Adrenal gland (tissue), 12 donors: Measurements from ENCODE around the gene SERINC2. TPM values are rescaled to one million over a fixed set of nuclear protein-coding genes. Genes with fewer than 3 reads are reported as not detected.

ENCODE experiments used
- DNase-seq, 7 donors: peaks; one replicate each; pipeline ENCODE4 v3.0.0-alpha.2; 2019 to 2020
- H3K27ac ChIP-seq, 5 donors: fragments of 200-600 bp; sonication (generic) in 4 of 5; 1 replicate in 3 of 5; 2 replicates in 2 of 5; pipeline versions ENCODE4 v1.5.1 to v1.8.0; 2016 to 2020; ENCODE audit warnings: mild to moderate bottlenecking in 1 of 5
- H3K27me3 ChIP-seq: fragments of 200-600 bp; 2 replicates; pipeline ENCODE4 v1.8.0; 2021
- H3K36me3 ChIP-seq, 2 donors: fragments of 200-600 bp; replicated peaks in 1 of 2; 1 replicate in 1 of 2; 2 replicates in 1 of 2; pipeline versions ENCODE4 v1.5.1 to v1.8.0; 2018 to 2022
- H3K4me1 ChIP-seq, 2 donors: fragments of 200-600 bp; replicated peaks in 1 of 2; 1 replicate in 1 of 2; 2 replicates in 1 of 2; pipeline versions ENCODE4 v1.5.1 to v1.8.0; 2018 to 2021
- H3K4me3 ChIP-seq, 4 donors: fragments of 200-600 bp; sonication (generic) in 3 of 4; one replicate each; pipeline ENCODE4 v1.5.1; 2016 to 2018
- H3K9me3 ChIP-seq, 3 donors: fragments of 200-600 bp; sonication (generic) in 1 of 3; replicated peaks in 1 of 3; 1 replicate in 2 of 3; 2 replicates in 1 of 3; pipeline versions ENCODE4 v1.5.1 to v1.8.0; 2016 to 2021
- CTCF ChIP-seq, 6 experiments: fragments of 450-650 bp in 4 of 6; fragments of 200-600 bp in 2 of 6; sonication (generic) in 1 of 6; IDR thresholded peaks; 1 replicate in 5 of 6; 2 replicates in 1 of 6; pipeline versions ENCODE4 v1.5.1 to v1.8.0; 2016 to 2021; ENCODE audit warnings: antibody characterized with exemption in 6 of 6, mild to moderate bottlenecking in 2 of 6, moderate library complexity in 1 of 6
- POLR2A ChIP-seq, 2 donors: fragments of 450-650 bp; IDR thresholded peaks; one replicate each; pipeline ENCODE4 v1.6.1; 2017; ENCODE audit warnings: antibody characterized with exemption in 2 of 2, mild to moderate bottlenecking in 2 of 2, moderate library complexity in 1 of 2
- WGBS, 4 donors: extraction: QIAGEN DNeasy Blood & Tissue Kit in 2 of 4; methylation state at CpG; one replicate each; pipeline versions ENCODE4 v1.1.5 to v1.1.7; 2013 to 2017; 5-methylcytosine and 5-hydroxymethylcytosine counted together
- intact Hi-C, 2 donors: fragments of 100-400 bp; cut with DNase I; formaldehyde crosslinking; loops; one replicate each; pipeline versions ENCODE4 v1.14.1 to v1.15.0; 2022 to 2023
- polyA plus RNA-seq, 3 donors: library from polyadenylated mRNA; stranded (reverse); fragments of 200-250 nt in 2 of 3; fragments of 350-450 nt in 1 of 3; fragmentation: Illumina TruSeq in 1 of 3; extraction: RNeasy Lipid Tissue Mini Kit (QIAGEN cat#74804) in 1 of 3; gene quantifications; one replicate each; pipeline ENCODE4 v1.2.3, GENCODE V29; 2013 to 2014
- total RNA-seq, 9 donors: library from RNA; depleted of rRNA in 4 of 9; stranded (reverse); fragments of >200 nt in 4 of 9; fragments of 120-200 nt in 1 of 9; fragmentation: NEBNext Ultra II Directional in 1 of 9; extraction: Animal tissue kit (Norgen Biotek cat#: 25700) in 1 of 9; gene quantifications; one replicate each; pipeline versions ENCODE4 v1.1.0 to v1.2.4, GENCODE V29; 2013 to 2023
- donor health status: healthy with polysubstance abuse.
- donor health status: Bipolar disorder and iron deficiency.
- donor health status: DM: yes; HTN: yes; CAD: no.
- donor health status: DM: no; HTN: no; CAD: no.
- donor health status: DM: no; HTN: no; CAD: no.
- donor health status: DM: yes; HTN: yes; CAD: no.

Gene SERINC2
- total and polyA plus RNA-seq, 12 donors = 0.94 to 35.8 (median 19.2) TPM

- H3K27ac ChIP-seq = peak overlapping the region; percentile 75 to 93 (median 86)
- H3K4me1 ChIP-seq = peaks cover 45 to 54% of the 10 kb centered on the region in 2 donors
- no peak overlapping the region for H3K4me3 ChIP-seq
- H3K9me3 ChIP-seq = no peaks in the 10 kb centered on the region
- TF ChIP-seq POLR2A (IDR thresholded peaks at IDR 0.05) = peak in 1 of 2 donors; percentile 39
- TF ChIP-seq CTCF (IDR thresholded peaks at IDR 0.05) = no peak
- intact Hi-C loops = no loop called here
- no peaks in the 10 kb centered on the region for H3K36me3 ChIP-seq
- H3K27me3 ChIP-seq = no peaks in the 10 kb centered on the region
- WGBS, 4 donors = 54 to 65% (median 60%) methylated on average over 5 to 7 of the region's 7 CpGs
- DNase-seq = peak; percentile 82 to 91 (median 88)
Measured at GRCh38 chr1:31374511-31375196, 38.4 kb upstream of the SERINC2 start.

DNA sequence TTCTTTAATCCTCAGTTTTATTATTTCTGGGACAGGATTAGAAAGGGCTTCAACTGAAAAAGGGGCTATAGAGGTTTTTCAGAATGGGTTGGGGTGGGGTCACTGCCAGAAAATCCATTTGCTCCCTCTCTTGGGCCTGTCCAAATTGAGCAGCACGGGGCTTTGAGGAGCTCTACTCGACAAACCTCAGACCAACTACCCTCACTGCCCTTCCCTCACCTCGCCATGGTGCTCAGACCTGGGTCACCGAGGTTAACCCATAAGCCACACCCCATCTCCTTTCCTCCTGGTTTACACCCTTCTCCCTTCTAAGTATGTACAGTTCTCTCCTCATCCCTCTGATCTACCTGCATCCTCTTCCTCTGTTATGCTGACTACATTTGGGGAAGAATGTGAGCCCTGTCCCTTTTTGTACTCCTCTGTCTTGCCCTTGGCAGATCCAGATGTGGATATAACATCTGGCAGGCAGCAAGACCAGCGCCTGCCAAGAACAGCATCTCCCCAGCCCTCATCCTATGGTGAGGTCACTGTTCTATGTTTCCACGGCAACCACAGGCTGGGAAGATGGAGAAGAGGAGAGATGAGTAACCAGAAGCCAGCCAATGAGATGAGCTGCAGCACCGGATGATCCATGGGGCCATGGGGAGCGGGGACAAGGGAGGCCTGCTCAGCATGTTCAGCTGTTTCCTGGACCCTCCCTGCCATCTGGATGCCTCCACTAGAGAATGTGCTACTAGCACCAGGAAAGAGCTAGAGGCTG, 36.5 kb upstream of the SERINC2 start:
- no peak overlapping the region for H3K27ac ChIP-seq
- intact Hi-C loops = no loop called here
- no peaks in the 10 kb centered on the region for H3K27me3 ChIP-seq
- H3K4me3 ChIP-seq = no peak overlapping the region
- H3K9me3 ChIP-seq = no peaks in the 10 kb centered on the region
- DNase-seq = peak in 1 of 7 donors; percentile 77
- TF ChIP-seq POLR2A (IDR thresholded peaks at IDR 0.05) (no peak), CTCF (IDR thresholded peaks at IDR 0.05) (no peak)
- peaks cover 38 to 41% of the 10 kb centered on the region in 2 donors for H3K4me1 ChIP-seq
- no peaks in the 10 kb centered on the region for H3K36me3 ChIP-seq
- WGBS, 4 donors = 77 to 82% (median 79%) methylated on average over 5 to 8 of the region's 8 CpGs

GRCh38 chr1:31377364-31377863, 35.6 kb upstream of the SERINC2 start:
- Histone ChIP-seq H3K4me1 (peaks cover 40 to 41% of the 10 kb centered on the region in 2 donors), H3K4me3 (no peak overlapping the region), H3K27ac (no peak overlapping the region), H3K9me3 (no peaks in the 10 kb centered on the region), H3K36me3 (no peaks in the 10 kb centered on the region), H3K27me3 (no peaks in the 10 kb centered on the region)
- intact Hi-C loops = no loop called here
- 85 to 100% (median 90%) methylated on average over 3 of the region's 3 CpGs for WGBS, 4 donors
- no peak for TF ChIP-seq POLR2A (IDR thresholded peaks at IDR 0.05)
- TF ChIP-seq CTCF (IDR thresholded peaks at IDR 0.05) = no peak
- DNase-seq = no peak

DNA sequence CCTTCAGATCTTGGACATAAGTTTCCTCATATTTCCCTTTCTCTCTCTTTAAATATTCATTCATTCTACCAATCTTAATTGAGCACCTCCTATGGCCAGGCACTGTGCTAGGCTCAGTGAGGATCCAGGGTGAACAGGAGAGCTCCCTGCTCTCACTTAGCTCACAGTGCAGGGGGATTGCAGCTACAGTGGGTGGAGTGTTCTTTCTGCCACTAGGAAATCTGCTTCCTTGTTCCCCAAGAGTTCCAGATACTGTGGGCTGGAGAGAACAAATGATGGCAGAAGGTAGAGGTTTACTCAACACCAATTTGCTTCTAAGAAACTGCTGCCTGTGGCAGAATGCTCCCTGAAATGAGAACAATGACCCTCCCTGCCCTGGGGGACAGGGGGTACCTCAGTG, 35.0 kb upstream of the SERINC2 start:
- intact Hi-C loops = no loop called here
- Histone ChIP-seq H3K27me3 (no peaks in the 10 kb centered on the region), H3K4me3 (no peak overlapping the region), H3K4me1 (peaks cover 35 to 38% of the 10 kb centered on the region in 2 donors), H3K27ac (no peak overlapping the region), H3K36me3 (no peaks in the 10 kb centered on the region), H3K9me3 (no peaks in the 10 kb centered on the region)
- no peak for DNase-seq
- TF ChIP-seq CTCF (IDR thresholded peaks at IDR 0.05) (no peak), POLR2A (IDR thresholded peaks at IDR 0.05) (no peak)
